TTC549 (cell line): ENCODE data around the gene GALNTL6.

Source experiments
- FAIRE-seq: peaks from 2 replicates; lab custom pipeline; 2012; peaks lifted over from hg19 to GRCh38; lab: Jason Lieb, UNC

GALNTL6 gene

DNA sequence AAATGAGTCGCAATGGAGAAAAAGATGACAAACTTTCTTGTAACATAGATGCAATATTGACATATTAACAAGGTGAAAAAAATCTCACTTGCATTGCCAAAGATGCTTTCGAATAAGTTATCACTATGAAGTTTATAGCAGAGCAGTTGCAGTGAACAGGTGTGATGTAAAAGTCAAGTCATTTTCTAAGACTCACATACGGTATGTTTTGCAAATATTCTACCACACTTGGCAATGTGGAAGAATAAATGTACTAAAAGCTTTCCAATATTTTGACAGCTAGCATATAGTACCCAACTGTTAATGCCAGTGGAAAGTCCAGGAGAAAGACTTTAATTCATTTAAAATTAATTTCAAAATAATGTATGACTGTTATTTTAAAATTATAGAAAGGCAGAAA, 76.5 kb downstream of the GALNTL6 start:
- no peak for FAIRE-seq

DNA sequence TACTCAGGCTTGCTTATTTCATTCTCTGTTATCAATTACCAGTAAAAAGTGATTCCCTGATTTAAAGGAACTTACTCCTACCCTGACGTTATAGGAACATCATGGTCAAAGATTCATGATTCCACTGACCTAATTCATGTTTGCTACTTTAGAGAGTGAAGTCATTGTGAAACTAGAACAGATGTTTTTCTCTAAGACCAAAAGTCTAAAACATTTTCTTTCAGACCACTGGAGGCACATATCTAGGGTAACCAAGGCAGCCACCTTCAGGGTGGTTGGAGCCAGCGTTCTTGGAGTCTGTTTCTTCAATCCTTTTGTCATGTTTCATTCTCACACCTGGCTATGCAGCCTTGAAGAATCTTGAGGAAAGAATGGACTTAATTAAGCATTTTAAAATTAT, 77.8 kb downstream of the GALNTL6 start:
- no peak for FAIRE-seq

DNA sequence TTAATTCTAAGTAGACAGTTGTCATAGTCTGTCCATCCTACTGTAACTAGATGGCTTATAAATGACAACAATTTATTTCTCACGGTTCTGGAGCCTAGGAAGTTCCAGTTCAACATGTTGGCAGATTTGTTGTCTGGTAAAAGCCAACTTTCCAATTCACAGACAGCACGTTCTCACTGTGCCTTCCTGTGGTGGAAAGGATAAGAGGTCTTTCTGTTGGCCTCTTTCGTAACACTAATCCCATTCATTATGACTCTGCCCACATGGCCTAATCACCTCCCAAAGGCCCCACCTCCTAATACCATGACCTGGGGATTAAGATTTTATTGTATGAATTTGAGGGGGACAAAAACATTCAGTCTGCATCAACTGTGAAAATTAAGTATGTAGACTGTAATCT, 83.2 kb downstream of the GALNTL6 start:
- FAIRE-seq, result no peak

DNA sequence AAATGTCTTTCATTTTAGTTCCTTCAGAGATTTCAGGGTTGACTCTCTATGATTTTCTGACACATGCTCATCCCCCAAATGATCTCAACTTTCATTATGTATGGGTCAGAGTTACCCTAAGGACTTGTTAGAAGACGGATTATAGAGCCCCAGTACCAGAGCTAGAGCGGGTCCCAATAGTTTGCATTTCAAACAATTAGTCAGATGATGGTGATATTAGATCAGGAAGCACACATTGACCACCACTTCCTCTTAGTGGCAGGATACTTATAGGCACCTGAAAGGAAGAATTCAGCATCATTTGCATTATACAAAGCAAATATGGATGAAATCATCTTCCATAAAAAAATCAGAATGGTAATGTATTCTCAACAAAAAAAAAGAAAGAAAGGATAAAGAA, 106.1 kb downstream of the GALNTL6 start:
- no peak for FAIRE-seq

DNA sequence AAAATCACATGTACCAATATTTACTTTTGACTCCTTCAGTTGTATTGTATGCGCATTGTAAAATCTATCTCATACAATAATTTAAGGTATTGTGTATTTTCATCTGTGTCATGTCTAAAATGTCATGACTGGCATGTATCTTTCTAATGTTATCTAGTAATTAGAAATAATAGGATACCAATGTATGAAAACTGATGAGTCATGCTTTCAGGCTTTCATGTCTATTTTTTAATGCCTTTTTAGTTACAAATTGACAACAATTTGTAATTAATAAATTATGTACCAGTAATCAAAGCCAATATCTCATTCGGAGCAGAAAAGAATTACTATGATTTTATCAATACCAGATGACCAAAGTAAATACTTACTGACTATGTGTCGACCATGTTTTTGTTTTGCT, 107.7 kb downstream of the GALNTL6 start:
- FAIRE-seq, result no peak

DNA sequence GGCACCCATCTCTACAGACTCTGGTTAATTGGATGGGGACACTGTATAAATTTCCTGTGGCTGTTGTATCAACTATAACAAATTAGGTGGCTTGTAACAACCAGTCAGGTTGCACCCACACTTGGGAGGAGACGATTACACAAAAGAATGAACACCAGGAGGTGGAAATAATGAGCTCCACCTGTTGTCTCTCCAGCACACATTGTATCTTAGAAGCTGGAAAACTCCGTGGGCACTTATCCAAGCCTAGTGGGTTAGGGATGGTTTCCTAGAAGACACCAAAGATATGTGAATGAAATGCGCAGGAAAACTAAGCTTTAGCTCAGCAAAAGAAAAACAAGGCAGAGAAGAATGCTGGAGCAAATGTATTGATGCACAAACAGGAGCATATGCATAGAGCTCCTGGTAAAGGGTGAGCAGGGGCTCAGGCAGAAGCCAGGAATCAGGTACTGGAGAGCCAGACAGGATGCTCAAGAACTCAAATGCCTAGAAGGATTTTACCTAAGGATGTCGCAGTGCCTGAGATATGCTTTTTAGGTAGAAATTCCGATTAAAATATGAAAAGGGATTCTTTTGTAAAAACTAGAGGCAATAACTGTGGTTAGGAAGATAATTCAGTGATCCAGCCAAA, 111.7 kb downstream of the GALNTL6 start:
- FAIRE-seq, result no peak

DNA sequence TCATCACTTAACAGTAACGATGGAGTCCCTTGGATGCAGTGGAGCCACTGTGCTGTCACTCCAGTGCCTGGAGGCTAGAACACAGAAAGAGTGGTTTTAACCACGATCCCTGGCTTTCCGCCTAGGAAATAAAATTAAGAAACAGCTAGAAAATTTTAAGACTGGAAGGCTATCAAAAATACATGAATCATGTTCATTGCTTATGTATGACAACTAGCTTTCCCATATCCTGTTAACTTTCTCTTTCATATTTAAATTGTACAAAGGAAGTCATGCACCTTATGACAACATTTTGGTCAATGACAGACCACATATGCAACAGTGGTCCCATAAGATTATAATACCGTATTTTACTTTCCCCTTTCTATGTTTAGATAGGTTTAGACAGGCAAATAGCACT, 115.1 kb downstream of the GALNTL6 start:
- FAIRE-seq, result no peak

DNA sequence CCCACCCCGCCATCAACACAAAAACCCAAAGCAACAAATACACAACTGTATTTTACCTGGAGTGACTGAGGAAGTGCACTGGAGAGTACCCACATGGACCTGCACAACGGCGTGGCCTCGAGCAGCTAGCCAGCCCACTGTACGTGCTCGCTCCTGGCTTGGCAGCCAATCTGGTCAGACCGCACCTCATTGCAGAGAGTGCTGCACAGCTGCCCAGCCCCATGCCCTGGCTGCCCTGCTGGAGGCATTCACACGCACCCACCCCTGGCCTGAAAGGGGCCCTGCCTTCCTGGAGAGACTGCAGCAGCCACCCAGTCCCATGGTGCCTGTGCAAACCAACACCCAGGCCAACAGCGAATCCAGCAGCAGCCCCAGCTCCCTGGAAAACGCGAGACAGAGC, 116.3 kb downstream of the GALNTL6 start:
- FAIRE-seq, result no peak

DNA sequence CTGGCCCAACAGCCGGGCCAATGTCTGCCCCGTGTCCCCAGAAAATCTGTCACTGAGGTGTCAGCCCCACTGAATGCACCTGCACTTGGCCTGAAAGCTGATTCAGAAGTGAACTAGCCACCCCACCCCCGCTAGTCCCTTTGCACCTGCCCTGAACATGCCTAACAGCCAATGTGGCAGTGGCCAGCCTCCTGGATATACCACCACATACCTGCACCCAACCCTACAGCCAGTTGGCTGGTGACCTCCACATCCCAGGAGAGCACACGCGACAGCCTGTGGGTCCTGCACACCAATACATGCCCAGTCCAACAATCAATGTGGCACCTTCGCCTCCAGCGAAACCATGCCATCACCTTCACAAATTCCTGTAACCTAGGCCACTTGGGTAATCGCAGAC, 116.7 kb downstream of the GALNTL6 start:
- no peak for FAIRE-seq

DNA sequence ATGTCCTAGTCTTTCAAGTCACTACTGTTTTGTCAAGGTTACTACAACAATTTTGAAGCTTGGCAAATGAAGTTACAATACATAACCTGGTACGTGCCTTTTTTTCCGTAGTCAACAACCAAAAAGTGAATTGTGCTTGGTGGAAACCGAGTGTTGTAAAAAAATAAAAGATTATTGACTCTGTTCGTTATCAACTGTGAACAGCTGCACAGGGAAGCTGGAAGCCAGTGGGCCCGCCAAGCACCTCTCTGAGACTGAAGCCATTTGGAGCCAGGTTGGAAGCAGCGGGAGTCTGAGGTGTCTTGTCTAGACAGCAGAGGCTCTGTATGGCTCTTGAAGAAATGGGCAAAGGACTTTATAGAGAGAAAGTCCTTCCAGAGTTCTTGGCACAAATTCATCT, 119.0 kb downstream of the GALNTL6 start:
- no peak for FAIRE-seq

DNA sequence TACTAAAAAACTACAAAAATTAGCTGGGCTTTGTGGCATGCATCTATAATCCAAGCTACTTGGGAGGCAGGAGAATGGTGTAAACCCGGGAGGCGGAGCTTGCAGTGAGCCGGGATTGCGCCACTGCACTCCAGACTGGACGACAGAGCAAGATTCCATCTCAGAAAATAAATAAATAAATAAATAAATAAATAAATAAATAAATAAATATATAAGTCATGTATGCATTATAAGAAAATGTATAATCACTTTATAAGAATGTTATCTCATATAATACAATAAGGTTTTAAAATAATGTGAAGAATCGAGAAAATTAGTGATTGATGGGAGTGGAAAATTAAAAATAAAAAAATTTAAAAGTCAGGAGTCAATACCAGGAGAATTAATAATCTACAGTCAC, 127.5 kb downstream of the GALNTL6 start:
- FAIRE-seq, result no peak

DNA sequence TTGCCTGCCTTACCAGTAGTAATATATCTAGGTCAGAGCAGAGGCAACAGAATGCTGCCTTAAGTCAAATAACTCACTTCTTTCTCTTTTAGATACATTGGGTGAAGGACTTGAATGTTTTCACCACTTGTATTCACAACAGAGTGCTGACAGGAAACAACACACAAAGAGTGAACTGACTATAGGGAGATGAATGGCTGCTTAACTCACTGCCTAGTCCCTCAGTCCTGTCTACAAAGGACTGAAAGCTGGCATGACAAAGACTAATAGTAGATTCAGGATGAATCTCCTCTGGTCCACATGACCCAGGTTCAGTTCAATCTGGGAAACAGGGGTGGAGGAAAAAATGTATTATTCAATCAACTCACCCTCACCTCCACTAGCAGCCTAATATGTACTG, 134.2 kb downstream of the GALNTL6 start:
- FAIRE-seq, result no peak

DNA sequence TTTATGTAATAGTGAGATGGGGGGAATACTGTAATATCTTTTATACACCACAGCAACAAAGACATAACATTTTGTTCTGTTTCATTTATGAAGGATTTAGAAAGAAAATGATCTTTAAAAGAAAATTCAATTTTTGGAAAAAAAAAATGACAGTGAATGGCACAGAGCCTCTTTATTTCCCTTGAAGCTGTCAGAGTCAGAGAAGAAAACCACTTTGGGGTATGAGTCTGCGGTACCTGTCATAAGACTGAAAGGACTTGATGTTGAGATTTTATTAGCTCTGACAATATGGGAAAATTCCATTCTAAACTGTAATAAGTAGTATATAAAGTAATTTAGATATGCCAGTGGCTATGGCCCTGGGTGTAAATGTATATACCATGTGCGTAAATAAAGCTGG, 134.8 kb downstream of the GALNTL6 start:
- no peak for FAIRE-seq

DNA sequence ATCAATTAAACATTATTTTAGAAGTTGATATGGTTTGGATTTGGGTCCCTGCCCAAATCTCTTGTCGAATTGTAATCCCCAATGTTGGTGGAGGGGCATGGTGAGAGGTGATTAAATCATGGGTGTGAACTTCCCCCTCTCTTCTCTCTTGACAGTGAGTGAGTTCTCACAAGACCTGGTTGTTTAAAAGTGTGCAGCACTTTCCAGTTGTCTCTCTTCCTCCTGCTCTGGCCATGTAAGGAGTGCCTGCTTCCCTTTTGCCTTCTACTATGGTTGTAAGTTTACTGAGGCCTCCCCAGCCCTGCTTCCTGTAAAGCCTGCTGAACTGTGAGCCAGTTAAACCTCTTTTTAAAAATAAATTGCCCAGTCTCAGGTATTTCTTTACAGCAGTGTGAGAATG, 141.4 kb downstream of the GALNTL6 start:
- FAIRE-seq, result no peak

DNA sequence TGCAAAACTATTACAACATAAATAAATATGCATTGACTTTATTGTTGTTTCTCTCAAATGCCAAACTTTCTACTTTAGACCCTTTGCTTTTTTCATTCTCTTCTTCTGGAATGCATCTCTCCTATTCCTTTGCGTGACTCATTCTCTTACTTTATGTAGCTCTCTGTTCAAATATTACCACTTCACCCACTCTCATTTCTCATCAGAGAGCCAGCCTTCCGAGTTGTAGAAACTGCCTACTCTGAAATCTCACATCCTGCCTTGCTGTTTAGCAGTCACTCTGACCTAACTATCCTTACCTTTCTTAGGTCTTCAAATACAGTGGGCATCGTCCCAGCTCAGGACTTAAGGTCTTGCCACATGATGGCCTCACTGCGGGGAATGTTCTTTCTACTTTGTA, 143.5 kb downstream of the GALNTL6 start:
- FAIRE-seq, result no peak

DNA sequence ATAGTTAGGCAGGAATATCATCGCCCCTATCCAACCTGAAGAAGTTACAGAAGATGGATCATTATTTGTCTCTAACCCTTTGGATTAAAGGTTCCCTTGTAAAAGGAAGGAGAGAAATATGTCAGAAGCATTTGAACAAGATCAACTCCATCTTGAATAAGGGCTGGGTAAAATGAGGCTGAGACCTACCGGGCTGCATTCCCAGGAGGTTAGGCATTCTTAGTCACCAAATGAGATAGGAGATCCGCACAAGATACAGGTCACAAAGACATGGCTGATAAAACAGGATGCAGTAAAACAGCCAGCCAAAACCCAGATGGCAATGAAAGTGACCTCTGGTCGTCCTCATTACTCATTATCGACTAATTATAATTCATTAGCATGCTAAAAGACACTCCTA, 148.9 kb downstream of the GALNTL6 start:
- FAIRE-seq, result no peak

DNA sequence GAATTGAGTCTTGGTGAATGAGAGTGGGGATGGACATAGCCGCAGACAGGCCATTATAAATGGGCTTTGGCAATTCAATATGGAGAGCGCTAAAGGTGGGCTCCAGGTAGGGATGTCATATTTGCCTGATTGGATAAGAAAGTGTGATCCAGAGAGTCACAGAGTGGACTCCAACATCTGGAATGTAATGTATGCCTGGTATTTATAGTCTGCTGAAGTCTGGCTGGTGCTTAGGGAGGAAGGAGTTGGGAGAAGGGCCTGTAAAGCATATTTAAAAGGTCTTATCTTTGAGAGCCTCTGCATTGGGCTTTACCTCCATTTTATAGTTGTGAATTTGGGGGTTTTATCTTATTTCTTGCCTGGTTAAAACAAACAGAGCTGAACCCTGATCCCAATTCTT, 153.2 kb downstream of the GALNTL6 start:
- no peak for FAIRE-seq

DNA sequence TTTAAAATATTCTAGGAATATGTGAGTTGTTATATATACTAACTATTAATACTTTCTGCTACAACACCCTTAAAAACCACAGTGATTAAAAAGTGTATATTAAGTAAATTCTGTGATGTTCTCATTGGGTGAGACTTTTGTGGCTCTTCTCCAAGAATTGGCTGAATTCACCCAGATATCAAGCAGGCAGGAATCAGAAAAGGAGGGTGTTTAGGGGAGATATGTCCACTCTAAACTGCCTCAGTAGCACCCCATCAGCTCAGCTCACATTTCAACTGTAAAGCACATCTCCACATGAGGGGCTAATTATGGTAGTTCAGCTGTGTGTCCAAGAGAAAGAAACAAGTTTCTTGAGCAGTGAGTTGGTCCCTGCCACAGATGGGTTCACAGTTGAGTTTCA, 165.0 kb downstream of the GALNTL6 start:
- FAIRE-seq, result no peak

DNA sequence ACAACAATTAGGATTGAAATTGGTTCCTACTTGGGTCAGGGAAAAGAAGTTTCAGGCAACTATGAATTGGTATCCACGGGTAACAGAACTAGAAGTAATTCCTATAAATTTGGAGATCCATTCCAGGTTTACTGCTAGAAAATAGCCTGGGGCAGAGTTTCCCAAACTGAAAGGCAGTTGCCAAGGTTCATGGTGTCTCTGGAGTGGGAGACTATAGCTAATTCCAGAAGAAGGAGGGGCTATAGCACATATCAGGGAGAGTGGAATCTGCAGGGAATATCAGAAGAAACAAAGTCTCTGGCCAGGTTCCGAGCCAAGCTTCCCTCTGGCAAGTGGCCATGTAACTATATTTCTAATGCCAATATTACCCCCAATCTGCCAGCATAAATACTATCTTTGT, 166.3 kb downstream of the GALNTL6 start:
- FAIRE-seq, result no peak

DNA sequence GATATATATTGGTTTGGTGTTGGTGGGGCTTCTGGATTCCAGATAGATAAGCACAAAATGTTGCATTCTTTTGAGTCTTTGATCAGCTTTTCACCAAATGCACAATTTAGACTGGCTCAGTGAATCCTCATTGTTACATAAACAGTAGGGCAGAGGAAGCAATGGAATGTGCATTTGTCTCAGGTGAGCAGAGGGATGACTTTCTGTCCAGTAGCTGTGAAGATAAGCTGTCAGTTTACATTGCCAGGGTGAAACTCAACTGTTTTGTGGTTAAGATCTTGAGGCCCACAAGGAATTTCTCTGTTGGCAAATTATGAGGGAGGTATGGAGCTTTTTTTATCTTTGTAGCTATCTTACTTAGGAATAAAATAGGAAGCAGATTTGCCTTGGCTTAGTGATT, 168.0 kb downstream of the GALNTL6 start:
- no peak for FAIRE-seq

DNA sequence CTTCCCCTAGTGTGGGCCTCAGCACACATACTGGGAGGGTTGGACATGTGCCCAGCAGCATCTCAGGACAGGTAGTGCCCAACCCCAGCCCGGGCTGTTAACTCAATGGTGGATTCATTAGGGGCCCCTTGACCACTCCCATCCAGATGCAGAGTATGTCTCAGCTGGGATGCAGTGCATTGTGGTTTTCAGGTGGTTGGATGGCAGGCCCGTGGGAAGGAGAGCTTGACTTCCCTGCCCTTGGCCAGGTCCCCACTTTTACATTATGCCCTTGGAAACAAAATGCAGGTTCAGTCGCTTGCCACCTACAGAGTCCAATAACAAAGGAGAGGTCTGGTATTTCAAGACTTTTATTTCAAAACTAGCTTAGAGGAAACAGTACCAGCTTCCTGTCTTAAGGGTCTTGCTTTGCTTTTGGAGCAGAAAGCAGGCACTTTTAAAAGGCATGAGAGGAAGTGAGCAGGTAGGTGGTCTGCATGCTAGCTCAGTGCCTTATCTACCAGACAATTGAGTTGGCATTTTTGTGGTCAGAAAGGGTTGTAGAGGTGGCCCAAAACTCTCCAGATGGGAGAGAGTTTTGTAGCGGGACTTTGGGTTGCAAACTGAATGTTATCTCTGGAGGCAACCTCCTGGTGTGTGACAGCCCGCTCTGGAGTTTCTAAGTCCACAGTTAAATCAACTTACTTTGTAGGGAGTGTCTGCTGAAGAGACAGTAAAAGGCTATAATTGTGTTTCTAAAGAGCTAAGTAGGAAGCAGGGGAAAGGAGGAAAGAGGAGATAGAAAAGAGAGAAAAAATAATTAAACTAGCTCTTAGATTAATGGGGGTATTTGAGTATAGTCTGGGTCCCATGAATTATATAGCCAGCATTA, 171.0 kb downstream of the GALNTL6 start:
- FAIRE-seq, result no peak

DNA sequence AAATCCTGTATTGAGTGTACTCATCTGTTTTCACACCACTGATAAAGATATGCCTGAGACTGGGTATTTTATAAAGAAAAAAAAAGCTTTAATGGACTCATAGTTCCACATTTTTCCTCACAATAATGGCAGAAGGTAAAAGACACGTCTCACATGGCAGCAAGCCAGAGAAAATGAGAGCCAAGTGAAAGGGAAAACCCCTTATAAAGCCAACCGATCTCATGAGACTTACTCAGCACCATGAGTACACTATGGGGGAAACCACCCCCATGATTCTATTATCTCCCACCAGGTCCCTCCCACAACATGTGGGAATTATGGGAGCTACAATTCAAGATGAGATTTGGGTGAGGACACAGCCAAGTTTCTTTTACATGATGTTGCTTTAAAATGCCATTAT, 171.9 kb downstream of the GALNTL6 start:
- no peak for FAIRE-seq

DNA sequence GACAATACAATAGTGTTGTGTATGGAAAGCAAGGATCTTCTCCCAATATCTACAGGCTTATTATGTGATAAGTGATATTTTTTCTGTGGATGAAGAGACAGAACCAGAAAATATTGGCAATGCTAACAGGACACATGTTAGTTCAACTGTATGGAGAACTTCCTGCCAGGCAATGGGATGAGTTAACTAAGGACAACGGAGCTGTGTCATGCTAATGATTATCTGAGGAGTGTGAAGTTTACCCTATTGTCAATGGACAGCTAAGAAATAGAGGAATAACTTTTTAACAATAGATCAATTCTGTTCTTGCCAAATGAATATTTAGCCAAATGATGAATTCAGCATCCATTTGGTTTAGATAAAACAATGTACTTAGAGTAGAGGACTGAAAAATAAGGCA, 180.0 kb downstream of the GALNTL6 start:
- no peak for FAIRE-seq

DNA sequence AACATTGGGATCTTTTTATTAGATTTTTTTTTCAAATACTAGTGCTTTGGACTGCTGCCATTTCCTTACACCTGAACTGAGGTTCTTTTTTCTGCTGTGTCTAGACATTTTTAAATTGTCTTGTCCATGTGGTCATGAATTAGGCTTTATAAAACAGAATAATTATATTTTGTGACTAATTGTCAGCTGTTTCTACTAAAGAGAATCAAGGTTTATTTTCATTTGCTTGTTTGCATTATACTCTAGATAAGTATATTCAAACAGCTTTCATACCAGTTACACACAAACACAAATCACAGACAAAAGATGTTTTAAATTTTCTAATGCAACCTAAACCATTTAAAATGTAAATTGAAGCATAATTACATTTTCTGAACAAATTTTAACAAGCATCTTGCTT, 194.7 kb downstream of the GALNTL6 start:
- FAIRE-seq, result no peak
